Ureter (tissue), 1 donor: ENCODE results near the gene TOMM22. TPM values are rescaled to one million over a fixed set of nuclear protein-coding genes. Genes with fewer than 3 reads are reported as not detected.
"Not testable (repeated sequence)": the region's sequence is repeated elsewhere in the genome, so short reads cannot be mapped to it uniquely, and the experiment has no call there.

ENCODE experiments used
- DNase-seq: peaks from one replicate; pipeline ENCODE4 v3.0.0-alpha.2; 2020; ENCODE audit warnings: low spot score
- total RNA-seq: library from RNA; stranded (reverse); gene quantifications from one replicate; pipeline ENCODE4 v1.2.4, GENCODE V29; 2023
- donor health status: DM: yes; HTN: yes; CAD: no.

The TOMM22 gene
- total RNA-seq, result 76.8 TPM

DNA sequence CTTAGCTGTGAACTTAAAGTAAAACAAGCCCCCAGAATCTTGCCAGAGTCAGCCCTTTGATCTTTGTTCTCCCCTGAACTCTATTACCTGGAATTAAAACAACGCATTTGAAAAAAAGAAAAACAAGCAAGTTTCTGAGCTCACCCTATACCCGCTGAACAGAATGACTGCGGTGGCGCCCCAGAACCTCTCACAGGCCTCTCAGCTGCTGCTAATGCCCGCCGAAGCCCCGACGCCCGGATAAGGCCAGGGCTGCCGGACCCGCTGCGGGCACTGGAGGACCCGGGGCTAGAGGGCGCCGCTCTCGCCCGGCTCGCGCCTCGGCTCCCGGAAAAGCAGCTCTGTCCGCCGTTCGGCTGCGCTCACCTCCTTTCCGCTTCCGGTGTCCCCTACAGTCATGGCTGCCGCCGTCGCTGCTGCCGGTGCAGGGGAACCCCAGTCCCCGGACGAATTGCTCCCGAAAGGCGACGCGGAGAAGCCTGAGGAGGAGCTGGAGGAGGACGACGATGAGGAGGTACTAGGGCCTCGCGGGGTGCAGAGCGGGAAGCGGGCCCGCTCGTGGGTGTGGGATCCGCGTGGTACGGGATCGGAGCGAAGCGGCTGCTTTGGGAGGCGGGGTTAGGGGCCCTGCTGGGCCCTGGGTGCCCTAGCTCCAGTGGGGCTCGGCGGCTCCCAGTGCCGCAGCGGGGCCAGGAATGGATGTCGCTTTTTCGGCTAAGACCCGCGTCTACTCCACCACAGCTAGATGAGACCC is at the start of gene TOMM22:
Gene TOMM22, plus strand, starts transcription at position 376 of the 754 bp plus-strand sequence. Its CDS starts 22 bp downstream, at position 398.
- DNase-seq, result peak; percentile 84

DNA sequence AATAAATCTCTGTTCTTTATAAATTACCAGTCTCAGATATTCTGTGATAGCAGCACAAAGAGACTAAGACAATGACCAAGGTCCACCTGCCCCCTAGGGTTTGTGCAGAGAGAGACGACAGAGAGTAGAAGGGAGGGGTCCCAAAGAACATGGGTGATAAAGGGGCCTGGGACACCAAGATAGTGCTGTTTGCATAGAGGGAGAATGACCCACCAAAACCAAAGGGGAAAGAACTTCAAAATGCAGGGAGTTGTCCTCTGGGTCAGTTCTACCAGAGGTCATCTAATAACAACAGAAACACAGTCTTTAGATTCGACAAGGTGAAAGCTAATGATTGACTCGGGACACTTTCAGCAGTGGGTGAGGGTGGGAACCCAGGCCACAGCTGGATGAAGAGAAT is 49.2 kb upstream of the TOMM22 start:
- no peak for DNase-seq

DNA sequence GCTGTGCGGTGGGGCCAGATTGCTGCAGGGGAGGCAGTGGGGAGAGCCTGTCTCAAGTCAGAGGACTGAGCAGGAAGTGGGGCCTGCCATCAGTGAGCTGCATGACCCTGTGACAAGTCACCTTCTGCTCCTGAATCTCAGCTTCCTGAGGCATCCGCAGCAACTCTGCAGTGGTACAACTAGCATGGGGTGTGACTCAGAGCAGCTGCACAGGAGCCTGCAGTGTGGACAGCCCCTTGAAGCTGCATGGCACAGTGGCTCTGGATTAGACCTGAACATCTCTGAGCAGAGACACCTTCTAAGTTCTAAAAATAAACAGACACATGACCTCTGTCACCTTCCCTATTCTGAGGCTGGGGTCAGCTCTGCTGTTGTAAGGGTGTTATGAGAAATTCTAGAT is 43.5 kb upstream of the TOMM22 start:
- no peak for DNase-seq

DNA sequence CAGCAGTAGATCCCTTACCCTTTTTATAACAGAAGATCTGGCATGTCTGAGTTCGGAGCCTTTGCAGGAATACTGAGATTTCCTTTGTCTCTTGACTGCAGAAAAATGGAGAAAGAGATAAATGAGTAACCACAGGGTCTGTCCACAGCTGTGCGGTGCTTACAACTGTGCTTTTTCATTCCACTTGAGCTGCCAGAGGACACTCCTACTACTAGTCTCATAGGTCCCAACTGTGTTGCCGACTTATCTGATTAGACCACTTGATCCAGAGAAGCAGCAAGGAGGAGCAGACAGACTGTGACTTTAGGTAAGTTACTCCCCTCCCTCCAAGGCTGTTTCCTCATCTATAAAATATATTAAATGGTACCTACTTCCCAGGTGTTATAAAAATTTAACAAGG is 43.0 kb upstream of the TOMM22 start:
- DNase-seq, result no peak

DNA sequence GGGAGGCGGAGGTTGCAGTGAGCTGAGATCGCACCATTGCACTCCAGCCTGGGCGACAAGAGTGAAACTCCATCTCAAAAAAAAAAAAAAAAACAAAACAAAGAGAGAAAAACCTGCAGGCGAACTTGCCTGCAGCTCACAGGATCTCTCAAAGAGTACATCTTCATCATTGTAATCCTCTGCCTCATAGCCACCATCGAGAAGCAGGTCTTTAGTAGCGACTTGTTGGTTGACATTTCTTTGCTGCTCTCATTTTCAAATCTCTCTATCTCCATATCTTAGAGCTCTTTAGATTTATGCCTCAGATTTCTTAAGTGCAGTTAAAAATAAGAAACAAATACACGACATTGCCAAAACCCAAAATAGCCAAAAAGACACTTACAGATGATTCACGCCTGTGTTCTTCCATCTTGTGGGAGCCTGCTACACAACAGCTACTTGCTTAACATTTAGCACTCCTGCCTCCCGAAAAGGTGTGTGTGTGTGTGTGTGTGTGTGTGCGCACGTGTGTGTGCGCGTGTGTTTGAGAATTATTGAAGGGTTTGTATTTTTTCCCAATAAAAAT is 40.2 kb upstream of the TOMM22 start:
- DNase-seq, result no peak

DNA sequence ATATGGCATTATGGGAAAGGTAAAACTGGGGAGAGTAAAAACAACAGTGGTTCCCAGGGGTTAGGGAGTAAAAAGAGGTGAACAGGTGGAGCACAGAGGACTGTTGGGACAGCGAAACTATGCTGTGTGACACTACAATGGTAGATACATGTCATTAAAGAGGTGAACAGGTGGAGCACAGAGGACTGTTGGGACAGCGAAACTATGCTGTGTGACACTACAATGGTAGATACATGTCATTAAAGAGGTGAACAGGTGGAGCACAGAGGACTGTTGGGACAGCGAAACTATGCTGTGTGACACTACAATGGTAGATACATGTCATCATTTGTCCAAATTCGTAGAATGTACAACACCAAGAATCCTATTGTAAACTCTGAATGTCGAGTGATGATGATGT is 37.5 kb upstream of the TOMM22 start:
- not testable (repeated sequence) for DNase-seq

DNA sequence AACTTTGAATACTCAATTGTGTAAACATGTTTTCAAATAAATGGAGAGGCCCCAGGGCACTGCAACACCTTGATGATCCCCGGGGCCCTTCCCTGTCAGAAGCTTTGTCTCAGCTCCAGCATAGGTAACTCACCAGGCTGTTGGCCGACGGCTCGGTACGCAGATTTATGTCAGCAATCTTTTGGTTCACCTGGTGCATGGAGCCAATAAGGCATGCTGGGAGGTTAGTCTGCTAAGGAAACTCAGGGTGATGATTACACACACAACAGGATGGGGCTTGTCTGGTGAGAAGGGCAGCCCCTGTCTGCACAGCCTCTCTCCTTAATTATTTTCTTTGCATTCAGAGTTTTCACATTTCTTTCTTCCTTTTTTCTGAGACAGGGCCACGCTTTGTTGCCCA is 36.3 kb upstream of the TOMM22 start:
- DNase-seq, result peak; percentile 46

DNA sequence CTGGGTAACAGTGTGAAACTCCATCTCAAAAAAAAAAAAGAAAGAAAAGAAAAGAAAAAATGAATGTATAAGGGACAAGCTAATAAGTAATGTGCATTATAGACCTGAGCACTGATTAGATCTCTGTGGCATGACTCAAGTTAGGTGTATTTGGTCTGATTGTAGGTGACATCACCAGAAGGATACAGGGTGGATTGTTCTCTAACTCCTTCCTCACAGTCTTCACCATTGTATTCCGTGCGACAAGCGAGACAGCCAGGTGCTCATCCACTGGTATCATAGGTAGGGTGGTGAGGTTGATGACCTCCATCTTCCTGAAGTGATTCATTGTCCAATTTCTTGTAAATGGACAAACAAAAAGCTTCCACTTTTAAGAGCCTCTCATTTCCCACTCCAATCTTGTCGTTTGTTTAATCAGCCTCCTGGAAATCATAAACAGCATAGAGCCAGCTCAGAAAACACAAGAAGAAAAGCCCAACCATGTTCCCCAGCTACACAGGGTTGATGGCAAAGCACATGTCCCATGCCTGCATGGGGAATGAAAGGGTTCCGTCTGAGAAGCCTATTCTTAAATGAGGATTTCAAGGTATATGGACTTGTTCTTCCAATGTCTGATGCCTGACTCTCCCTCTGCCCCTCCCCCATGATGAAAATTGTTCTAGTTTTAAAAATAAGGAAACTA is 31.8 kb upstream of the TOMM22 start:
- no peak for DNase-seq

DNA sequence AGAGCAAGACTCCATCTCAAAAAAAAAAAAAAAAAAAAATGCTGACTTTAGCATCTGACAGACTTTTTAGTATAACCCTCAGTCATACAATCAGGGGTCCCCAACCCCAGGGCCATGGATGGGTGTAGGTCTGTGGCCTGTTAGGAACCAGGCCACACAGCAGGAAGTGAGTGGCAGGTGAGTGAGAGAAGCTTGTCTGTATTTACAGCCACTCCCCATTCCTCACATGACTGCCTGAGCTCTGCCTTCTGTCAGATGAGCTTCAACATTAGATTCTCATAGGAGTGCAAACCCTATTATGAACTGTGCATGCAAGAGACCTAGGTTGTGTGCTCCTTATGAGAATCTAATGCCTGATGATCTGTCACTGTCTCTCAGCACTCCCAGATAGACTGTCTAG is 28.9 kb upstream of the TOMM22 start:
- DNase-seq, result no peak

DNA sequence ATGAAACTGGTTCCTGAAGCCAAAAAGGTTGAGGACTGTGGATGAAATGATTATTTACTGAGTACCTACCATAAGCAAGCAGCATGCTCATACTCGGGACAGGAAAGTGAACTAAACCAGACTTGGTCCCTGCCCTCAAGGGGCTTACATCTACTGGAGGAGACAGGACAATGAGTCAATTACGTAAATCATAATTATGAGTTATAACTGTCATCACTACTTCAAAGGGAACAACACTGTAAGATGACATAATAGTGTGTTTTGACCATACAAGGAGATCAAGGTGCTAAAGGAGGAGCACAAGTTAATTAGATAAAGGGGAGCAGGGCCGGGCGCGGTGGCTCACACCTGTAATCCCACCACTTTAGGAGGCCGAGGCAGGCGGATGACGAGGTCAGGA is 28.0 kb upstream of the TOMM22 start:
- DNase-seq, result no peak

DNA sequence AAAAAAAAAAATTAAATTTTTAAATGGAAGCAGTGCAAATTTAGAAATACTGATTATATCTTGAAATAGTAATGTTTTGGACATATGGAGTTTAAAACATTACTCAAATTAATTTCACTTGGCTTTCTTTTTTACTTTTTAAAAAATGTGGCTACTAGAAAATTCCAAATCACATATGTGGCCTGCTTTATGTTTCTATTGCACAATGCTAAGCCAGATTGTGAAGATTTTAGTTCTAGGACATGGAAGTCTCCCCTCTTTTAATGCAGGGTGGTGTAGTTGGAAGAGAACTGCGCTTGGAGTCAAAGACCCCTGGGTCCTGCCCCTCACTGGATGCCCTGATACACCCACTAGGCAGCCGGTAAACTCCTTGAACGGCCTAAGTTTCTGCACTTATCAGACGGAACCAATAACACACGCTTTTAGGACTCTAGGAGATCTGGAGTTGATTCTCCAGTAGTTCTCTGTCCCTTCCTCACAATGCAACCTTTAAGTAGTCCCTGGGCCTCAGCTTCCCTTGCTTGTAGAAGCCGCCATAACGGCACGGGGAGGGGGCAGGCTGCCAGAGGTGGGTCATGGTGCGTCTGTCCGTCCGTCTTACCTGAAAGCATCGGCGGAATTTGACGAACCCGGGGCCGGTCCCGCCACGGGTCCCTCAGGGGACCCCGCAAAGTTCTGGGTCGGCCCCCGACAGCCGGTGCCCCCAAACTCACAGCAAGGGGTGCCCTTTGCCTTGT is 26.1 kb upstream of the TOMM22 start:
- no peak for DNase-seq

DNA sequence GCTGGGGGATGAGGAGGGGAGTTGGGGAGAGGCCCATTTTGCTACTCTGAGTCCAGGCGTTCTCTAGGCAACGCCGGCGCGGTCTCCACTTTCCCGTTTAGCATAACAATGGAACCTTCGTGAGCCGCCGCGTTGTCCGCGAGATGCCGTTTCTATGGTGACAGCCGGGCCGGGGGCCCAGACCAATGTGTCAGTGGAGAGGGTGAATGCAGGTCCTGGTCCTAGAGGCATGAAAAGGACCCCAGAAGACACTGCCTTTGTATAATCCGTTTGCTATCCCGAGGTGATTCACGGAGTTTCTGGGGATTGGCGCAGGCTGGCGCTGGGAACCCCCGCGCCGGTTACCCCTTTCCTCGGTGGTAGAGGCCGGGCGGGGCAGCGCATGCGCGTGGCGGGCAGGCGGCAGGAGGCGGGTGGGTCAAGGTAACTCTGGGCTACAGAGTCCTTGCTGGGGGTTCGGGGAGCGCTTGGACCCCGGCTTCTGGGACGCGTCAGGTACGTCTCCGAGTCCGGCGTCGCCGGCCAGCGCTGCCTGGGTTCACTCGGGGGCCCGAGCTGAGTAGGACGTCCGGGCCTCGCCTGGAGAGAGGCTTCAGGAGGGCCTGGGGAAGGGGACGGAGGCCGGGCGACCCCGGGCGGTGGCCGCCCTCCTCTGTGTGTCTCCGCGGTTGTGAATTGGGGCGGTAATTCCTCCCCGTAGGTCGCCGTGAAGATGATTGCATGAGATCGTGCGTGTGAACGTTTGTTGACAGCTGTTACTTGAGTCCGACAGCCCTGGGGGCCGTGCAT is 25.3 kb upstream of the TOMM22 start, which contains the start of the genes CBY1 and FAM227A:
Gene CBY1, plus strand, starts transcription at position 383 of the 789 bp plus-strand sequence. CDS start 11,417 bp downstream, outside the sequence.
Gene FAM227A, minus strand, starts transcription at position 137 of the 789 bp plus-strand sequence. CDS start 6,224 bp downstream, outside the sequence.
- DNase-seq, result peak; percentile 88

DNA sequence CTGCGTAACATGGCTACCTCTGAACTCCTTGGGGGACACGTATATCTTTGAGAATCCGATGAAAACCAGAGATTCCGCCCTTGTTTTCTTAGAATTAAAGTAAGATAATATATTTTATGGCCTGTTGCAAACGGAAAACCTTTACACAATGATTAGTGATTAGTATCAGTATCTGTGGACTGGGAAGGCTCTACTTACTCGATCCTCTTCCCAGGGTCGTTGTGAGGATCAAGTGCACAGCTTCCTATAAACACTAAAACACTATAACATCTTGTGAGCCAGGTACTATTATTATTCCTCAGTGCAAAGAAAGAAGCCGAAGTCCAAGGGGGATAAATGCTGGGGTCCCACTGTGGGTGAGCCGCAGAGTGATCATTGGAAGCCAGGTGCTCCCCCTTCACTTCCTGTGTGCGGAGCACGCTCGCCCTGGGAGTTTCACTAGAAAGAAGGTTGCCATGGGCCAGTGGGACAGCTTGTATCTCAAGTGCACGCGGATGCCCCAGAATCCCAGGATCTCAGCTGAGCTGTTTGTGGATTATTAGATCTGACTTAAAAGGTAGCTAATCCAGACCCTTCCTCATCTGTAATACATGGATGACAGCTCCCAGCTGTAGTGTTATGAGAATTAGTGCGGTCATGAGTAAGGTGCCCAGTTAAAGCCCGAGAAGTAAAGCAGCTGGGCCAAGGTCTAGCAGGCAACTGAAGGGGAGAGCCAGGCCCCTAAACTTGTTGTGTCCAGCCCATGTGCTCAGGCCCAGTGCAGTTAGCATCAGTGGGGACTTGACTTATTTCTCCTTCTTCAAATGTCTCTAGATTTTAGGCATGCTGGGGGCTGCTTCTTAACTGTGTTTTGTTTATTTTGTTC is 24.5 kb upstream of the TOMM22 start:
- DNase-seq, result no peak

DNA sequence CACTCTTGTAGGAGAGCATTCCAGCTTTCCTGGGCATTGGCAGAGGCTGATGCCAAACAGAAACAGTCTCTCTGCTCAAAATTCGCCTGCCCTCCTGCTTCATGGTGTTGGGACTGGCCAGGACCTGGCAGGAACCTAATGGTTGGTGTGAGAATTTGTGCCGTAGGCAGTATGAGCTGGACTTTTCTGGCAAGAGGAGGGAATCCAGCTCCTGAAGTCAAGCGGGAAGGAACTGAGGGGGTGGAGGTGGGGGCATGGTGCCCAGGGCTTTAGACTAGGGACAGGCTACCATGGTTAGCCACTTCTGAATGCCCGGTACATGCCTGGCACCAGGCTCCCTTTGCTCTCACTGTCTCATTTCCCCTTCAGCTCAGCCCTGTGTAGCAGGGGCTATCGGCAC is 6.9 kb upstream of the TOMM22 start:
- DNase-seq, result no peak

DNA sequence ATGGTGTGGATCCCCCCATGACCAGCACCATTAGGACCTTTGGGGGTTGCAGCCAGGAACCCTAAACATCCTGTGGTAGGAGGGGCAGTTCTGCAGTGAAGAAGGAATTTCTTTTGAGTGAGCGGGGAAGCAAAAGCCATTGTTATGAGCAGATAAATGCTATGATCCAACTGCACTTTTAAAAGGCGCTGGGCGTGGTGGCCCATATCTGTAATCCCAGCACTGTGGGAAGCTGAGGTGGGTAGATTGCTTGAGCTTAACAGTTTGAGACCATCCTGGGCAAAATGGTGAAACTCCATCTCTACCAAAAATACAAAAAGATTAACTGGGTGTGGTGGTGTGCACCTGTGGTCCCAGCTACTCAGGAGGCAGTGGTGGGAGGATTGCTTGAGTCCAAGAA is 5.9 kb upstream of the TOMM22 start:
- no peak for DNase-seq

DNA sequence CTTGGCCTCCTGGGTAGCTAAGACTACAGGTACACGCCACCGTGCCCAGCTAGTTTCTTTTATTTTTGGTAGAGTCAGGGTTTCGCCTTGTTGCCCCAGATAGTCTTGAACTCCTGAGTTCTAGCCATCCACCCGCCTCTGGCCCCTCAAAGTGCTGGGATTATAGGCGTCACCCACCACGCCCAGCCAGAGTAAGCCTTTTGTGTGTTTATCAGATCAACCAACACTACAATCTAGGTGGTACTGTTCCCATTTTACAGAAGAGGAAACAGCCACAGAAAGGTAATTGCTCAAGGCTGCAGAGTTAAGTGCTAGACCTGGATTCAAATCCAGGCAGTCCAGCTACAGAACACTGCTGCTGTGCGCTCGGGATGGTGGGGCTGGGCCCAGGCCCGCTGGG is 3.1 kb downstream of the TOMM22 start:
- no peak for DNase-seq

DNA sequence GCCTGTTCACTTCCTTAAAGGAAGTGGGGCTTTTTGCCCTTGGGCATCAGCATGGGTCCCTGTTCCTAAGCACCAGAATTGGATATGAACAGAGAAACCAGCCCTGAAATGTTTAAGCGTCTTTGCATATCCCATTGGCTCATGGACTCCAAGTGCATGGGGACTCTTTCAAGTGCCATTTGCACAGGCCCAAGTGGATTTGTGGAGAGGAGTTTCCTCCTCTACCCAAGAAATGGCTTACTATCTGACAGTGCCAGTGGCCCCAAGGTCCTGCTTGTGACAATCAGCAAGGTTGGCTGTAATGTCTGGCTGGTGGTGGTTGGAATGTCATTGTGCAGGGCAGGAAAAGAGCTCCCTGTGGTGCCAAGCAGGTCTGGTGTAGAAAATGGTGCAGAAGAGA is 4.0 kb downstream of the TOMM22 start:
- DNase-seq, result no peak

DNA sequence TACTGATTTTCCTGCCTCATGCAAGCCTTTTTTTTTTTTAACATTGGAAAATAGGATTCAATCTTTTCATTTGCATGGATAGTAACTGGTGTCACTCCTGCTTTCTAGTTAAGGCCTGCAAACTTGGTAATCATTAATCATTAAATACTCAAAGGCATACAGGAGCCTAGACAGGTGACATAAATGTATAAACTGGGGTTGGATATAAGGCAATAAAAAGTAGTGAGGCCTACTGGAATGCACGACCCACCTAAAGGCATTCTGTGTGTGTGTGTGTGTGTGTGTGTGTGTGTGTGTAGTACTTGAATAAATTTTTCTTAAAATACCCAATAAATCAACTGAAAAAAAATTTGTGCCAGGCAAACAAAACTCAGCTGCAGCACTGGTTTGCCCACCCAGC is 7.9 kb downstream of the TOMM22 start:
- DNase-seq, result no peak

DNA sequence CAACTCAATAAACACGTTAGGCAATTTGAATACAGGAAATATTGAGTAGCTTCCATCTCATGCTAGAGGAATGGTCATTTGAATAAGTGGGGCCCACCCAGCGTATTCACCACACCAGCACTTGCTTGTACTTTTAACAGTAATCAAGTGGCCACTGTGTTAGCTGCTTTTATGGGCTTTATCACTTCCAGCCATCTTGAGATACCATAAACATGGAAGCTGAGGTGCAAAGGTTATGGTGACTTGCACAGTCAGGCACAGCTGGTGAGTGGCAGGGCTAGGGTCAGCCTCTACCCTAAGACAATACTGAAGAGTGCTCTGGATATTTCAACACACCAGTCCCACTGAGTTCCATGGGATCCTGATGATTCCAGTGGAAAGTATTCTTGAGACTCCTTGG is 12.3 kb downstream of the TOMM22 start:
- no peak for DNase-seq

DNA sequence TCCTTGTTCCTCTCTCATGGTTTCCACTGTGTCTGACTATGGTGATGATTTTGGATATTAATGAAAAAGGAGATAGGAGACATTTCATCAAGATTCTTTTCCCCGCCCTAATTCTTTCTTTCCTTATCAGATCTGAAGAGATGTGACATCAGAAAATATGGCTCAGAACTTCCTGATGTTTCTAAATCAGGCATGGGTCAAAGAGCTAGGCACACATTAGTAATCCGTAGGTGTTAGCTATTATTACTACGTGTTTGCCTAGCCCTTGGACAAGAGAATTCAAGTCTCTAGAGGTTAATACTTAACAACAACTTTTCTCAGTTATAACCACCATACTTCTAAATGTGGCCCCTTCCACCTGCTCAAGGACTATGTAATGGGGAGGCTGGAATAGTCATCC is 13.2 kb downstream of the TOMM22 start:
- no peak for DNase-seq
